AG09309 (cell line): ENCODE data around the gene EVX2.
A peak's percentile ranks its signal among the peaks of the same experiment; 100 is the strongest.

ENCODE experiments used
- DNase-seq: peaks from one replicate; pipeline ENCODE4 v3.0.0-alpha.2; 2010; ENCODE audit warnings: low read depth
- H3K4me3 ChIP-seq: 2 replicates; pipeline ENCODE4 v1.5.1; 2011; ENCODE audit warnings: mild to moderate bottlenecking, low read depth, low read length, moderate library complexity; ENCODE audit not compliant: control insufficient read depth
- CTCF ChIP-seq: IDR thresholded peaks from 2 replicates; pipeline ENCODE4 v1.5.1; 2011; ENCODE audit warnings: mild to moderate bottlenecking, low read depth, low read length, inconsistent platforms; ENCODE audit not compliant: insufficient read depth, control insufficient read depth; ENCODE audit errors: missing control alignments

Gene EVX2

GRCh38 chr2:176101842-176102241 is 18.1 kb upstream of the EVX2 start:
- H3K4me3 ChIP-seq, result no peak overlapping the region
- TF ChIP-seq CTCF, result no peak
- no peak for DNase-seq

- DNase-seq, result no peak
- no peak overlapping the region for H3K4me3 ChIP-seq
- no peak for TF ChIP-seq CTCF
Measured at GRCh38 chr2:176101216-176101830, 17.6 kb upstream of the EVX2 start.

DNA sequence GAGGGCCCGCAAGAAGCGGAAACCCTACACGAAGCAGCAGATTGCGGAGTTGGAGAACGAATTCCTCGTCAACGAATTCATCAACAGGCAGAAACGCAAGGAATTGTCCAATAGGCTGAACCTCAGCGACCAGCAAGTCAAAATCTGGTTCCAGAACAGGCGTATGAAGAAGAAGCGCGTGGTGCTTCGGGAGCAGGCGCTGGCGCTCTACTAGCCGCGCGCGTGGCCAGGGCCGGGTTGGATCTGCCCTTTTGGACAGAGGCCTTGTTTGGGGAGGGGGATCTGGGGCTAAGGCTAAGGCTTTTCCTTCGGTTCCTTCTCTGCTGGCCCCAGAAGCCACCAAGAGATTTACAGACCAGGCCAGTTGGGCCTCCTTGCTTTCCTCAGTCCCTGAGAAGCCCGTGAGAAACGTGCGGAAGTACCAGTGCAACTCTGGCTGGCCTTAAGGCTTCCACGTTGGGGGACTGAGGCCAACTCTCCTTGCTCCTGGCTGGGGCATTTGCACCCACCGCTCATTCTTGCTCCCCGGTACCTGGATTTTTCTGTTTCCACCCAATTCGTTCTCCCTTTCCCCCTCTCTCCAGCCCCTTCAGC is 16.9 kb upstream of the EVX2 start:
- H3K4me3 ChIP-seq, result no peak overlapping the region
- no peak for TF ChIP-seq CTCF
- DNase-seq, result no peak

DNA sequence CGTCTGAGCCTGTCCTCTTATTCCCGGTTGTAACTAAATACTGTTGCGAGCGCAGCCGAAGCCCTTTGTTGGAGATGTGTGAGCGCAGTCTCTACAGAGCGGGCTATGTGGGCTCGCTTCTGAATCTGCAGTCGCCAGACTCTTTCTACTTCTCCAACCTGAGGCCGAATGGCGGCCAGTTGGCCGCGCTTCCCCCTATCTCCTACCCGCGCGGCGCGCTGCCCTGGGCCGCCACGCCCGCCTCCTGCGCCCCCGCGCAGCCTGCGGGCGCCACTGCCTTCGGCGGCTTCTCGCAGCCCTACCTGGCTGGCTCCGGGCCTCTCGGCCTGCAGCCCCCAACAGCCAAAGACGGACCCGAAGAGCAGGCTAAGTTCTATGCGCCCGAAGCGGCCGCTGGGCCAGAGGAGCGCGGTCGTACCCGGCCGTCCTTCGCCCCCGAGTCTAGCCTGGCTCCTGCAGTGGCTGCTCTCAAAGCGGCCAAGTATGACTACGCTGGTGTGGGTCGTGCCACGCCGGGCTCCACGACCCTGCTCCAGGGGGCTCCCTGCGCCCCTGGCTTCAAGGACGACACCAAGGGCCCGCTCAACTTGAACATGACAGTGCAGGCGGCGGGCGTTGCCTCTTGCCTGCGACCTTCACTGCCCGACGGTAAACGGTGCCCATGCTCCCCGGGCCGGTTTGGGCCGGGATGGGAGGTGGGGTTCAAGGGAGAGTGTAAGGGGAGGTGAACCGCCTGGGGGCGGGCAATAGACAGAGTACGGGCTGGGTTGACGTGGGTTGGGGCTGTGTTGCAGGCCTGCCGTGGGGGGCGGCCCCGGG is 16.2 kb upstream of the EVX2 start, which contains the start of gene HOXD12:
Gene HOXD12, plus strand, starts transcription at position 68 of the 819 bp plus-strand sequence. Its CDS starts 7 bp downstream, at position 75.
- TF ChIP-seq CTCF, result no peak
- peak within 1 kb of the TSS; percentile 73; the same call in 1 of the 2 replicates for H3K4me3 ChIP-seq
- no peak for DNase-seq

DNA sequence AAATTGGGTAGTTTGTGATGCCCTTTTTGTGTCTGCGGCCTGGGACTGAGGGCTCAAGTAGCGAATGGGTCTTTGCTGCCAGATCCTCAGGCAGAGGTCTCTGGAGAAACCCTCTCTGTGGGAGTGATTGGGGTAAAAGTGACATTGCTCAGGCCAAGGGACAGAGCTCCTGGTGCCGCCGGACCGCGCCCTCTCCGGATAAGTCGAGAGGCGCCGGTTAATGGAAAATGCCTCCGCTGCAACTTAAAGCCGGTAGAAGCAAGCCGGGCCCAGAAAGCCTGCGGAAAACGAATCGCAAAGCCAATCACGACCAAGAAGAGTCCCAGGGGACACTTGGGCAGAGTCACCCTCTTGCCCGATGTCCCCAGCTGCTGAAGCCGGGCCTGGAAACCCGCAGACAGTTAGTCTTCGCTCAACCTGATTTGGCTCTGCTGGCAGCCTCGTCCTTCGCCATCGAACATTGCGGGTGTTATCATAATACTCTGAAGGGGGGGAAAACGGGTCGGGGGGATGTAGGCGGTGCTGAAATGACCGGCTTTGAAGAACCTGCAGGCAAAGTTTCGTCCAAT is 15.5 kb upstream of the EVX2 start:
- no peak overlapping the region for H3K4me3 ChIP-seq
- TF ChIP-seq CTCF, result no peak
- no peak for DNase-seq

DNA sequence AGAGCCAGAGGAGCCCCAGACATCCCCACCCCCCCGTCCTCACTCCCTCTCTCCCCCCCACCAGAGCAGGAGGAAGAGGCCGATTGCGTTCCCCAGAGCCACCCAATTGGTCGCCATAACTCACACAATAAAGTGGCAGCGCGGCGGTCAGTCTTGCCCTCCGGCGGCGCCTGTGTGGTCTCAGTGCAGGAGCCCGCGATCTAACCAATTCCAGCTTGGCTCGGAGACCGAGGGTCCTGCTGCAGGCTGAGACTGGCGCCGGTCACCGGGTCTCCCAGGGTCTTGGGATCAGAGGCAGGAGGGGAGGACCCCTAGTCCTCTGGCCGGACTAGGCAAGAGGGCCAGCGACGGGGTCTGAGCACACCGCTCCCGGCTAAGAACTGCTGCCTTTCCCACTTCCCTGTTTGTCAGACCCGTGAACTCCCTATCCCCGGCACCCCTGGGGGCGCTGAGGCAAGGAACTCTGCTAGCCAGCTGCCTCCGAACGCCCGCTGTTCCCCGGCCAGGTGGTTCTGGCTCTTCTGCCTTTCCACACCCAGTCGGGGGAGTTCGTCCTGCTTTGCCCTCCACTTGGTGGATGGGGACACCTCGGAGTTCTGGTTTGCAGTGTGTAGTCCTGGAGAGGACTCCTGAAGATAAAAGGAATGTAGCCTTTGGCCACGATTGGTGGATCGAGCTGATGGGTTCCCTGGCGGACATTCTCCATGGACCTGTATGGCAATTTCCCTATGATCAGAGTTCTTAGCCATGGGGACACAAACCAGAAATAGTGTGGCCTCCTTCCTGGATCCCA is 14.8 kb upstream of the EVX2 start:
- H3K4me3 ChIP-seq, result peak overlapping the region; percentile 73
- no peak for DNase-seq
- no peak for TF ChIP-seq CTCF
